ENCODE data around the gene TRIM37.
A peak's percentile ranks its signal among the peaks of the same experiment; 100 is the strongest.
"Not testable (repeated sequence)": the region's sequence is repeated elsewhere in the genome, so short reads cannot be mapped to it uniquely, and the experiment has no call there.

Gene TRIM37

GRCh38 chr17:59139939-59140338 lies 33.3 kb upstream of the TRIM37 start:
- no peak for DNase-seq (ENCODE audit: extremely low spot score)
- ChIA-PET POLR2A (interaction anchor here (0.5 kb wide), 1 partner anchor 13 kb away, joined by 3 read pairs; no protein-coding TSS in a partner anchor), CTCF (no interaction called here)

GRCh38 chr17:59138339-59138738 lies 31.7 kb upstream of the TRIM37 start:
- CTCF ChIA-PET: interaction anchor here (1.0 kb wide), 1 partner anchor 11 kb away, joined by 4 read pairs; no protein-coding TSS in a partner anchor
- DNase-seq (ENCODE audit: extremely low spot score); POLR2A ChIA-PET: not testable (repeated sequence)

More at GRCh38 chr17:59139939-59140338, 33.3 kb upstream of the TRIM37 start:
- TF ChIP-seq, protein P1, sequence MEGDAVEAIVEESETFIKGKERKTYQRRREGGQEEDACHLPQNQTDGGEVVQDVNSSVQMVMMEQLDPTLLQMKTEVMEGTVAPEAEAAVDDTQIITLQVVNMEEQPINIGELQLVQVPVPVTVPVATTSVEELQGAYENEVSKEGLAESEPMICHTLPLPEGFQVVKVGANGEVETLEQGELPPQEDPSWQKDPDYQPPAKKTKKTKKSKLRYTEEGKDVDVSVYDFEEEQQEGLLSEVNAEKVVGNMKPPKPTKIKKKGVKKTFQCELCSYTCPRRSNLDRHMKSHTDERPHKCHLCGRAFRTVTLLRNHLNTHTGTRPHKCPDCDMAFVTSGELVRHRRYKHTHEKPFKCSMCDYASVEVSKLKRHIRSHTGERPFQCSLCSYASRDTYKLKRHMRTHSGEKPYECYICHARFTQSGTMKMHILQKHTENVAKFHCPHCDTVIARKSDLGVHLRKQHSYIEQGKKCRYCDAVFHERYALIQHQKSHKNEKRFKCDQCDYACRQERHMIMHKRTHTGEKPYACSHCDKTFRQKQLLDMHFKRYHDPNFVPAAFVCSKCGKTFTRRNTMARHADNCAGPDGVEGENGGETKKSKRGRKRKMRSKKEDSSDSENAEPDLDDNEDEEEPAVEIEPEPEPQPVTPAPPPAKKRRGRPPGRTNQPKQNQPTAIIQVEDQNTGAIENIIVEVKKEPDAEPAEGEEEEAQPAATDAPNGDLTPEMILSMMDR (IDR thresholded peaks at IDR 0.05; ENCODE audit: control extremely low read depth, extremely low read depth, low read depth, missing control alignments): no peak

- TF ChIP-seq, protein P1 (IDR thresholded peaks at IDR 0.05; ENCODE audit: control extremely low read depth, extremely low read depth, low read depth, missing control alignments): no peak
- ChIA-PET POLR2A (interaction anchor here (1.0 kb wide), 1 partner anchor 19 kb away, joined by 3 read pairs; no protein-coding TSS in a partner anchor), CTCF (interaction anchor here (1.0 to 1.5 kb wide), 3 partner anchors 12 to 15 kb away, joined by 4 to 5 read pairs (median 4); no protein-coding TSS in a partner anchor)
- DNase-seq (ENCODE audit: extremely low spot score): no peak
These were observed 24.5 kb upstream of the TRIM37 start for GRCh38 chr17:59131131-59131530.

DNA sequence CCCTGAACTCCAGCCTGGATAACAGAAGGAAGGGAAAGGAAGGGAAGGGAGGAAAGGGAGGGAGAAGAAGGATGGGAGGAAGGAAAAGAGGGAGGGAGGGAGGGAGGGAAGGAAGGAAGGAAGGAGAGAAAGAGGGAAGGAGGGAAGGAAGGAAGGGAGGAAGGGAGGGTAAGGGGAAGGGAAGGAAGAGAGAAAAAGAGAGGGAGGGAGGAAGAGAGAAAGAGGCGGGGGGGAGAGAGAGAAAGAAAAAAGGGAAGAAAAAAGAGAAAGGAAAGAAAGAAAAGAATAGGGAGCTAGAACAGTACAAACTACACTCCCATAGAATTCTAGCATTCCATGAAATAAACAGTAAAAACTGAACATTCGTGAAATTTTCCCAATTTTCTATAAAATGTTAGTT lies 23.1 kb upstream of the TRIM37 start:
- TF ChIP-seq, protein P1 (IDR thresholded peaks at IDR 0.05; ENCODE audit: control extremely low read depth, extremely low read depth, low read depth, missing control alignments): no peak
- CTCF ChIA-PET: interaction anchor here (1.3 to 1.5 kb wide), 2 partner anchors 16 to 20 kb away, joined by 3 to 5 read pairs; no protein-coding TSS in a partner anchor
- no peak for DNase-seq (ENCODE audit: extremely low spot score)
- POLR2A ChIA-PET: no interaction called here

GRCh38 chr17:59126809-59127417 lies 20.2 kb upstream of the TRIM37 start:
- POLR2A ChIA-PET: no interaction called here
- TF ChIP-seq, protein P1 (IDR thresholded peaks at IDR 0.05; ENCODE audit: control extremely low read depth, extremely low read depth, low read depth, missing control alignments): no peak
- no peak for DNase-seq (ENCODE audit: extremely low spot score)
- CTCF ChIA-PET: no interaction called here

DNA sequence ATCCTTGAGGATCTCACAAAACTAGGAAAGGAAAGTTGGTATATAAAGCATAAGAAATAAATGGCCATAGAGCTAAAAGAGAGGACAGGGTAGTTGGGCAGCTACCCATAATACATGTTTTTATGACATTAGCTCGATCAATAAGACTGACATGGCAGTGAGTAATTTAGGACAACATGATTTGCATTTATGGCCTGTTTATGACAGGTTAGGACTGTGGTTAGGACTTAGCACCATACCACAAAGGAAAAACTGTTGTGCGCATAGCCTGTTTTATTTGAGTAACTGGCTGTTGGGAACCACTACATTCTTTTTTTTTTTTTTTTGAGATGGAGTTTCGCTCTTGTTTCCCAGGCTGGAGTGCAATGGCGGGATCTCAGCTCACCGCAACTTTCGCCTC lies 18.0 kb upstream of the TRIM37 start:
- peak; percentile 38 for DNase-seq (ENCODE audit: extremely low spot score)
- TF ChIP-seq, protein P1 (IDR thresholded peaks at IDR 0.05; ENCODE audit: control extremely low read depth, extremely low read depth, low read depth, missing control alignments): no peak
- ChIA-PET CTCF (interaction anchor here (0.9 to 1.7 kb wide), 2 partner anchors 11 to 16 kb away, joined by 5 to 8 read pairs; no protein-coding TSS in a partner anchor), POLR2A (interaction anchor here (0.7 to 1.0 kb wide), 3 partner anchors 17 to 35 kb away, joined by 3 to 5 read pairs (median 3); no protein-coding TSS in a partner anchor)

DNA sequence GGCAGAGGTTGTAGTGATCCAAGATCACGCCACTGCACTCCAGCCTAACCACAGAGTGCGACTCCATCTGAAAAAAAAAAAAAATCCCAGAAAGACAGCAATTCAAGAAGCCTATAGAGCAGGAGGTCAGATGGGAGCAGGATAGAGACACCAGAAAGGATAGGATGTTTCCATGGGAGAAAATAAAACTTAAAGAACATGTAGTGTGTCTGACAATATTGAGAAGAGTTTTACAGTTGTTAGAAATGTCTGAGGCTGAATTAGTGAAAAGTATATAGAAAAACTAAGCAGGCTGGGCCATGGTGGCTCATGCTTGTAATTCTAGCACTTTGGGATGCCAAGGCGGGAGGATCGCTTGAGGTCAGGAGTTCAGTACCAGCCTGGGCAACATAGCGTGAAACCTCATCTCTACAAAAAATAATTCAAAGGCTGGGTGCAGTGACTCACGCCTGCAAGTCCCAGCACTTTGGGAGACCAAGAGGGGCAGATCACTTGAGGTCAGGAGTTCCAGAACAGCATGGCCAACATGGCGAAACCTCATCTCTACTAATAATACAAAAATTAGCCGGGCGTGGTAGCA lies 15.3 kb upstream of the TRIM37 start:
- no peak for DNase-seq (ENCODE audit: extremely low spot score)
- TF ChIP-seq, protein P1 (IDR thresholded peaks at IDR 0.05; ENCODE audit: control extremely low read depth, extremely low read depth, low read depth, missing control alignments): no peak
- CTCF ChIA-PET: no interaction called here

More for the DNA sequence above, 15.3 kb upstream of the TRIM37 start:
- POLR2A ChIA-PET: no interaction called here

Measured in GM10248 (cell line).